GM13976 (cell line): ENCODE data around the gene SLC25A38.
"Not testable (repeated sequence)": the region's sequence is repeated elsewhere in the genome, so short reads cannot be mapped to it uniquely, and the experiment has no call there.

ENCODE experiments used
- DNase-seq: peaks from one replicate; pipeline ENCODE4 v3.0.0; 2012; ENCODE audit warnings: low spot score
- in situ Hi-C: fragments of 300-500 bp; cut with MboI; formaldehyde crosslinking; loops from one replicate; pipeline ENCODE4 v1.12.0; 2022; ENCODE audit warnings: low sequenced_read_pairs, mixed read lengths, inconsistent platforms; ENCODE audit not compliant: unreplicated experiment
- TF ChIP-seq, protein P1 (sequence below): IDR thresholded peaks from 2 replicates; pipeline ENCODE4 v1.5.1; 2012; ENCODE audit warnings: borderline replicate concordance, mild to moderate bottlenecking; ENCODE audit not compliant: insufficient read depth; ENCODE audit errors: extremely low read depth, missing control alignments, control extremely low read depth

SLC25A38 gene

DNA sequence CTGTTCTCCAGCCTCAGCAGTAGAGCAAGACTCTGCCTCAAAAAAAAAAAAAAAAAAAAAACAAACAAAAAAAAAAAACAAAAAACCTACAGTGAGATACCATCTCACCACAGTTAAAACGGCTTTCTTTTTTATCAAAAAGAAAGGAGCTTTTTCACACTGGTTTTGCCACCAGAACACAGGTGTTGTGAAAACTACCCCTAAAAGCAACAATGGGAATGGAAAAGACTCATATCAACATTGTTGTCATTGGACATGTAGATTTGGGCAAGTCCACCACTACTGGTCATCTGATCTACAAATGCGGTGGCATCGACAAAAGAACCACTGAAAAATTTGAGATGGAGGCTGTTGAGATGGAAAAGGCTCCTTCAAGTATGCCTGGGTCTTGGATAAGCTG lies 24.8 kb upstream of the SLC25A38 start:
- in situ Hi-C loops: no loop called here
- TF ChIP-seq, protein P1, sequence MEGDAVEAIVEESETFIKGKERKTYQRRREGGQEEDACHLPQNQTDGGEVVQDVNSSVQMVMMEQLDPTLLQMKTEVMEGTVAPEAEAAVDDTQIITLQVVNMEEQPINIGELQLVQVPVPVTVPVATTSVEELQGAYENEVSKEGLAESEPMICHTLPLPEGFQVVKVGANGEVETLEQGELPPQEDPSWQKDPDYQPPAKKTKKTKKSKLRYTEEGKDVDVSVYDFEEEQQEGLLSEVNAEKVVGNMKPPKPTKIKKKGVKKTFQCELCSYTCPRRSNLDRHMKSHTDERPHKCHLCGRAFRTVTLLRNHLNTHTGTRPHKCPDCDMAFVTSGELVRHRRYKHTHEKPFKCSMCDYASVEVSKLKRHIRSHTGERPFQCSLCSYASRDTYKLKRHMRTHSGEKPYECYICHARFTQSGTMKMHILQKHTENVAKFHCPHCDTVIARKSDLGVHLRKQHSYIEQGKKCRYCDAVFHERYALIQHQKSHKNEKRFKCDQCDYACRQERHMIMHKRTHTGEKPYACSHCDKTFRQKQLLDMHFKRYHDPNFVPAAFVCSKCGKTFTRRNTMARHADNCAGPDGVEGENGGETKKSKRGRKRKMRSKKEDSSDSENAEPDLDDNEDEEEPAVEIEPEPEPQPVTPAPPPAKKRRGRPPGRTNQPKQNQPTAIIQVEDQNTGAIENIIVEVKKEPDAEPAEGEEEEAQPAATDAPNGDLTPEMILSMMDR: no peak
- no peak for DNase-seq

DNA sequence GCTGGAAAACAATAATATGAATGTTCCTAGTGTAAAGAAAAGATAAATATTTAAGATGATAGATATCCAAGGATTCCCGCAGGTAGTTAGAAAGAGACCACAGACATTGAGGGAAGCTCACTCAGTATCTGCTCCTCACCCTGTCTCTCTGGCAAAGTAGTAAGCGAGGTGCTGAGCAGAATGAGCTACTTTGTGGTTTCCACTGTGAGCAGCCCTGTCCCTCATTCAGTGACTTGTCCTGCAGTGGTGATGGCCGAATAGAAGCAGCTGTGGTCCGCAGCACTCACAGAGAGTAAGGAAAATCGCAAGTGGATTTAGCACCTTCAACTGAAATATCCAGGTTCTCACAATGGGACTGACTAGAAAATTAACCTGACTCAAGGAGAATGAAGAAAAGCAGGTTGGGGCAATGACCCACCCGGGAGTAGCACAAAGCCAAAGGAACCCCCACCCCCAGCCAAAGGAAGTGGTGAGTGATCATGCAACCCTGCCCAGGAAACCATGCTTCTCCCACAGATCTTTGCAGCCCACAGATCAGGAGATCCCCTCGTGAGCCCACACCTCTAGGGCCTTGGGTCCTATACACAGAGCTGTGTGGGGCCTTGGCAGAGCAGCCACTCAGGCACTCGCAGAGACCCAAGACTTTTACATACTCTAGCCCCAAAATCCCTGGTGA lies 21.8 kb upstream of the SLC25A38 start:
- in situ Hi-C loops: no loop called here
- DNase-seq: no peak
- TF ChIP-seq, protein P1: no peak

GRCh38 chr3:39362192-39362591 lies 21.0 kb upstream of the SLC25A38 start:
- TF ChIP-seq, protein P1: no peak
- in situ Hi-C loops: no loop called here
- no peak for DNase-seq

GRCh38 chr3:39362812-39363211 lies 20.4 kb upstream of the SLC25A38 start:
- in situ Hi-C loops: no loop called here
- no peak for DNase-seq
- TF ChIP-seq, protein P1: no peak

DNA sequence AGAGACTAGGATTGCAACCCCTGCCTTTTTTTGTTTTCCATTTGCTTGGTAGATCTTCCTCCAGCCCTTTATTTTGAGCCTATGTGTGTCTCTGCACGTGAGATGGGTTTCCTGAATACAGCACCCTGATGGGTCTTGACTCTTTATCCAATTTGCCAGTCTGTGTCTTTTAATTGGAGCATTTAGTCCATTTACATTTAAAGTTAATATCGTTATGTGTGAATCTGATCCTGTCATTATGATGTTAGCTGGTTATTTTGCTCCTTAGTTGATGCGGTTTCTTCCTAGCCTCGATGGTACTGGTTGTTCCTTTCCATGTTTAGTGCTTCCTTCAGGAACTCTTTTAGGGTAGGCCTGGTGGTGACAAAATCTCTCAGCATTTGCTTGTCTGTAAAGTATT lies 12.7 kb upstream of the SLC25A38 start:
- in situ Hi-C loops, DNase-seq: not testable (repeated sequence)

GRCh38 chr3:39372833-39373232 lies 10.3 kb upstream of the SLC25A38 start:
- no peak for DNase-seq
- TF ChIP-seq, protein P1: no peak
- in situ Hi-C loops: no loop called here

GRCh38 chr3:39376959-39377634 lies 6.1 kb upstream of the SLC25A38 start:
- DNase-seq: peak; percentile 18
- TF ChIP-seq, protein P1: no peak
- in situ Hi-C loops: loop anchor here (5.0 kb wide), 1 partner anchor 85 kb away; no protein-coding TSS in a partner anchor
